Endodermal cell (in vitro differentiated cells): ENCODE data around the gene TMEM273. TPM values are rescaled to one million over a fixed set of nuclear protein-coding genes. Genes with fewer than 3 reads are reported as not detected.

Experiments
- DNase-seq: peaks from one replicate; pipeline ENCODE4 v3.0.0-alpha.2; 2017
- H3K27ac ChIP-seq: 2 replicates; pipeline ENCODE4 v1.5.1; 2013; ENCODE audit warnings: mild to moderate bottlenecking, low read depth, low read length, moderate library complexity
- H3K27me3 ChIP-seq: 2 replicates; pipeline ENCODE4 v1.6.1; 2013; ENCODE audit warnings: mild to moderate bottlenecking, low read length, moderate library complexity; ENCODE audit not compliant: insufficient read depth, control insufficient read depth, poor library complexity, severe bottlenecking
- H3K36me3 ChIP-seq: 2 replicates; pipeline ENCODE4 v1.7.0; 2013; ENCODE audit warnings: mild to moderate bottlenecking, low read length, moderate library complexity; ENCODE audit not compliant: control insufficient read depth, insufficient read depth
- H3K4me1 ChIP-seq: one replicate; pipeline ENCODE4 v1.7.0; 2013; ENCODE audit warnings: low read length; ENCODE audit not compliant: control insufficient read depth, insufficient read depth
- H3K4me3 ChIP-seq: 2 replicates; pipeline ENCODE4 v1.5.1; 2013; ENCODE audit warnings: mild to moderate bottlenecking, low read length, moderate library complexity
- H3K9ac ChIP-seq: 2 replicates; pipeline ENCODE4 v1.6.1; 2013; ENCODE audit warnings: mild to moderate bottlenecking, low read length, moderate library complexity; ENCODE audit not compliant: poor library complexity, severe bottlenecking; ENCODE audit errors: extremely low read depth
- H3K9me3 ChIP-seq: 2 replicates; pipeline ENCODE4 v1.6.1; 2013; ENCODE audit warnings: mild to moderate bottlenecking, low read length, moderate library complexity; ENCODE audit not compliant: control insufficient read depth
- H3K27ac Mint-ChIP-seq: 2 replicates; pipeline ENCODE4 v1.8.0; 2020; ENCODE audit warnings: mixed read lengths
- H3K27me3 Mint-ChIP-seq: 2 replicates; pipeline ENCODE4 v1.8.0; 2021; ENCODE audit warnings: mild to moderate bottlenecking, mixed read lengths; ENCODE audit not compliant: insufficient read depth
- H3K36me3 Mint-ChIP-seq: 2 replicates; pipeline ENCODE4 v1.8.0; 2020; ENCODE audit warnings: low read depth, mixed read lengths
- H3K4me1 Mint-ChIP-seq: 2 replicates; pipeline ENCODE4 v1.8.0; 2020; ENCODE audit warnings: mixed read lengths
- H3K4me3 Mint-ChIP-seq: 2 replicates; pipeline ENCODE4 v1.8.0; 2020; ENCODE audit warnings: mild to moderate bottlenecking, moderate library complexity, mixed read lengths
- H3K9me3 Mint-ChIP-seq: 2 replicates; pipeline ENCODE4 v1.8.0; 2020; ENCODE audit warnings: mild to moderate bottlenecking, mixed read lengths
- CTCF ChIP-seq: fragments of 200-600 bp; sonication (generic); conservative IDR thresholded peaks from 2 replicates; pipeline ENCODE4 v1.5.0; 2021; ENCODE audit warnings: antibody characterized with exemption, mild to moderate bottlenecking
- WGBS, 2 experiments: methylation state at CpG; one replicate each; pipeline versions ENCODE4 v1.1.5 to v1.1.7; 2013; ENCODE audit warnings: missing lambda C conversion rate in 2 of 2, mixed read lengths in 1 of 2; ENCODE audit not compliant: insufficient coverage in 1 of 2, insufficient read length in 1 of 2; 5-methylcytosine and 5-hydroxymethylcytosine counted together
- total RNA-seq, 2 donors: library from RNA; stranded (reverse); fragmentation: NEBNext Ultra II Directional in 1 of 2; extraction: Animal tissue kit (Norgen Biotek cat#: 25700) in 1 of 2; gene quantifications; 2 replicates in 1 of 2; 3 replicates in 1 of 2; pipeline ENCODE4 v1.2.1, GENCODE V29; 2021

TMEM273 gene
- total RNA-seq, 2 donors from 2014 or later: not detected

- 80 to 93% methylated on average over 1 to 4 of the region's 4 CpGs for whole genome bisulfite sequencing, 2 experiments
Observed at GRCh38 chr10:49153115-49153514, 35.1 kb downstream of the TMEM273 start.

GRCh38 chr10:49152663-49153062 lies 35.5 kb downstream of the TMEM273 start:
- Mint-ChIP-seq H3K36me3 (no peaks in the 10 kb centered on the region), H3K27ac (no peak overlapping the region), H3K4me1 (peaks cover 12% of the 10 kb centered on the region), H3K9me3 (peaks cover 4% of the 10 kb centered on the region), H3K27me3 (no peaks in the 10 kb centered on the region), H3K4me3 (no peak overlapping the region)
- no peak for DNase-seq
- 79 to 90% methylated on average over 3 to 4 of the region's 4 CpGs for WGBS, 2 experiments
- H3K4me3 ChIP-seq: no peak overlapping the region
- H3K27me3 ChIP-seq: no peaks in the 10 kb centered on the region
- H3K9ac ChIP-seq: no peak overlapping the region
- H3K9me3 ChIP-seq: no peaks in the 10 kb centered on the region
- no peak overlapping the region for H3K27ac ChIP-seq
- no peak for TF ChIP-seq CTCF
- H3K36me3 ChIP-seq: no peaks in the 10 kb centered on the region
- no peaks in the 10 kb centered on the region for H3K4me1 ChIP-seq

More at GRCh38 chr10:49153115-49153514, 35.1 kb downstream of the TMEM273 start:
- Mint-ChIP-seq H3K27ac (no peak overlapping the region), H3K4me3 (no peak overlapping the region), H3K27me3 (no peaks in the 10 kb centered on the region), H3K36me3 (no peaks in the 10 kb centered on the region), H3K9me3 (peaks cover 2% of the 10 kb centered on the region), H3K4me1 (peaks cover 12% of the 10 kb centered on the region)
- no peaks in the 10 kb centered on the region for H3K27me3 ChIP-seq
- no peak for TF ChIP-seq CTCF
- no peaks in the 10 kb centered on the region for H3K4me1 ChIP-seq
- H3K4me3 ChIP-seq: no peak overlapping the region
- no peak overlapping the region for H3K9ac ChIP-seq
- no peaks in the 10 kb centered on the region for H3K36me3 ChIP-seq
- no peaks in the 10 kb centered on the region for H3K9me3 ChIP-seq
- no peak for DNase-seq
- no peak overlapping the region for H3K27ac ChIP-seq

DNA sequence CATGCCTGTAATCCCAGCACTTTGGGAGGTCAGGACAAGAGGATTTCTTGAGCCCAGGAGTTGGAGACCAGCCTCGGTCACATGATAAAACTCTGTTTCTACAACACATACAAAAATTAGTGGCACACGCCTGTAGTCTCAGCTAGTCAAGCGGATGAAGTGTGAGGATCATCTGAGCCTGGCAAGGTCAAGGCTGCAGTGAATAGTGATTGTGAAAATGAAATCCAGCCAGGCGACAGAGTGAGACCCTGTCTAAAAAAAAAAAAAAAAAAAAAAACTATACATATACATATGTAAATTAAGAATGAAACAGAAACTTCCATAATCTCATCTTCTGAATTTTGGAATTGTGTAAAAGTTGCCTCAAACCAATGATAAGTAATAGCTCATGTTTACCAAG lies 36.2 kb downstream of the TMEM273 start:
- 93 to 100% methylated on average over 2 to 3 of the region's 4 CpGs for WGBS, 2 experiments
- TF ChIP-seq CTCF: no peak
- Histone ChIP-seq H3K27ac (no peak overlapping the region), H3K9ac (no peak overlapping the region), H3K9me3 (no peaks in the 10 kb centered on the region), H3K27me3 (no peaks in the 10 kb centered on the region), H3K4me3 (no peak overlapping the region), H3K36me3 (no peaks in the 10 kb centered on the region), H3K4me1 (no peaks in the 10 kb centered on the region)
- H3K27me3 Mint-ChIP-seq: no peaks in the 10 kb centered on the region
- no peak for DNase-seq
- no peaks in the 10 kb centered on the region for H3K36me3 Mint-ChIP-seq
- H3K4me3 Mint-ChIP-seq: no peak overlapping the region
- peaks cover 12% of the 10 kb centered on the region for H3K4me1 Mint-ChIP-seq
- no peak overlapping the region for H3K27ac Mint-ChIP-seq
- H3K9me3 Mint-ChIP-seq: peaks cover 8% of the 10 kb centered on the region
